GM19397 (cell line): ENCODE results near the gene ZSCAN12.

ENCODE experiments used
- ATAC-seq: cut with Tn5 transposase; IDR thresholded peaks from one replicate; pipeline ENCODE4 v1.9.1; 2021; ENCODE audit warnings: mild to moderate bottlenecking, moderate library complexity; ENCODE audit not compliant: unreplicated experiment

Gene ZSCAN12

DNA sequence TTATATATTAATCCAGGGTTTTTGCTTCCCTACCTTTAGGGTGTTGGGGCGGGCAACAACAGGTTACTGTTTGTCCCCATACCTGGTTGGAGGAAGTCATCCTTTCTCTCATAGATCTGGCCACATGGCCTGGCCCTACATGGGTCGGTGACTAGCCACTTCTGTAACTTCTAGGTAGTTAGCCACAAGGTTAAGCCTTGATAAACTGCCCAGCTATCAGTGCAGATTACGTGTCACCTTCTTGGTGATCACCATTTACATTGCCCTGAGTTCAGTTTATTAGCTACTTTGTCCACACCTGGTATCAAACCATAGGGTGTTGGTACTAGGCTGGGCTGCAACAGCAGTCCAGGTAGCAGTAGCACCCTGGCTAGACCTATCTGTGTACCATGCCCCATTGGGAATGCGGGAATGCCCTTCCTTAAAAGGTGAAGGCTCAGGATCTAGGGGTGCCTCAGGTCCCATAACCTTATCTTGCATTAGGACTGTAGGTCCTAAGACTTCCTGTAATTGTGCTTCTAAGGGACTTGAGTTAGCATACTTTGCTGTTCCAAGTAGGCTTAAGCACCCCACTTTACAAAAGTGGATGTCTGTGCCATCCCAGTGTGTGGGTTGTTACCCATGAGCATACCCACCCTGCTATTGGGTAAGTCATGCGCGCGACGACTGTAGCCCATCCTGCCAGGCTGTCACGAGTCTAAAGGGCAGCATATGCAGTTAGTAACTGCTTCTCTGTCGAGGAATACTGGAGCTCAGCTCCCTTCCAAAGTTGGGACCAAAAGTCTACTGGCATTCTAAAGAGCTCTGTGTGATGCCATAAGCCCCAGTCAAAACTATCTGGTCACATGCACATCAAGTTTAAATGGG is 44.6 kb downstream of the ZSCAN12 start:
- ATAC-seq: no peak

DNA sequence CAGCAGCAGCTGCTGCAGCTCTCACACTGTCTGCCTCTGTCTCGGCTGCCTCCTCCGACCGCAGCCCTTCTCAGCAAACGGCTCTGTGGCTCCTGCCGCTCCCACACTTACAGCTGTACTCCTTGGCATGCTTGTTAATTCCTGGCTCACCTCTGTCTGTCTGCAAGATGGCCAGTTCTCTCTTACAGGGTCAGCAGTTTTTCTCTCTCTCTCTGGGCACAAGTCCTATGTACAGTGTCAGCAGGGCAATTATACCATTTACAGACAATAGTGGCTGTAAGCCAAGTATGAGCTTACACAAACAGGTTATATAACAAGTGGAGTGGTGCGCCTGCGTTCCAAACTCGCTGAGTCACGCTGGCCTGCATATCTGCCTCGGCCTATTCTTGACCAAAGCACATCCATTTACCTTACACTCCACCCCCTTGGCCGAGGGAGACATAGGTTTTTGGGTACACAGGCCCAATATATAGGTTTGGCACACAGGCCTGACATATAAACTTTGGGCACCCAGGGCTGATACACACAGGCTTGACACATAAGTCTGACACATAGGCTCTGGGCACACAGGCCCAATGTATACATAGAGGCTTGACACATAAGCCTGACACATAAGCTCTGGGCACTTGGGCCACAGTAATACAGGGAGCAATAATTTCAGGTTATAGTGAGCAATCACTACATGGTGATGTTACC is 45.4 kb downstream of the ZSCAN12 start:
- ATAC-seq: no peak

- no peak for ATAC-seq
Observed at GRCh38 chr6:28353356-28353755, 46.2 kb downstream of the ZSCAN12 start.

DNA sequence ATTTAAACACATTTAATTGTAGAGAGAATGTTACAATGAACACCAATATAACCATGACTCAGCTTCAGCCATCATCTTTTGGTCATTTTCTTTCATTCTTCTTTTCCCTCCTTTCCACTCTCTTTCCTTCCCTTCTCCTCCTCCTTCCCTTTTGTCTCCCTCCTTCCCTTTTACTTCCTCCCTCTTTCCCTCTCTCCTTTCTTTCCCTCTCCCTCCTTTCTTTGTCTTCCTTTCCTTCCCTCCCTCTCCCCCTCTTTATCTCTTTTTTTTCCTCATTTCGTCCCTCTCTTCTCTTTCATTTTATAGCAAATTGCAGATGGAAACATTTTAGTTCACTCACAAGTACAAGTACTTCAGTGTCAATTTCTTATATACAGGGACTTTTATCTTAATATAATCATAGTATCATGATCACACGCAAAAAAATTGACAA is 48.0 kb downstream of the ZSCAN12 start:
- ATAC-seq: no peak

DNA sequence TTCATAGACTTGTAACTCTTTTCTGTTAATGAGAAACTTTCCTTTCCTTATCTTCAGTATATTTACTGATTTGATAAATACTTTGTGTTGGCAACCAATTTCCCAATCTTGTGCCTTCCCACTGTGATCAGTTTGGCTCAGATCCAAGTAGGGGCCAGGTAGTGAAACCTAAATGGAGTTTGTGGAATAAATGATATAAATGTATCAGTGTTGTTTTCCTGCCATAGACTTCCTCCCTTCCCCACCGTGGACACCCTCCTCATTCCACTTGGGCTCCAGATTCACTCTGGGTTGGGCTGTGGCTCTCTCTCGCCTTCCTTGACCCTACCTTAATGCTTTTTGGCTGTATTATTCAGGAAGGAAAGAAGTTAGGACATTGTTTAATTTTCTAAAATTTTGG is 48.5 kb downstream of the ZSCAN12 start:
- ATAC-seq: no peak

DNA sequence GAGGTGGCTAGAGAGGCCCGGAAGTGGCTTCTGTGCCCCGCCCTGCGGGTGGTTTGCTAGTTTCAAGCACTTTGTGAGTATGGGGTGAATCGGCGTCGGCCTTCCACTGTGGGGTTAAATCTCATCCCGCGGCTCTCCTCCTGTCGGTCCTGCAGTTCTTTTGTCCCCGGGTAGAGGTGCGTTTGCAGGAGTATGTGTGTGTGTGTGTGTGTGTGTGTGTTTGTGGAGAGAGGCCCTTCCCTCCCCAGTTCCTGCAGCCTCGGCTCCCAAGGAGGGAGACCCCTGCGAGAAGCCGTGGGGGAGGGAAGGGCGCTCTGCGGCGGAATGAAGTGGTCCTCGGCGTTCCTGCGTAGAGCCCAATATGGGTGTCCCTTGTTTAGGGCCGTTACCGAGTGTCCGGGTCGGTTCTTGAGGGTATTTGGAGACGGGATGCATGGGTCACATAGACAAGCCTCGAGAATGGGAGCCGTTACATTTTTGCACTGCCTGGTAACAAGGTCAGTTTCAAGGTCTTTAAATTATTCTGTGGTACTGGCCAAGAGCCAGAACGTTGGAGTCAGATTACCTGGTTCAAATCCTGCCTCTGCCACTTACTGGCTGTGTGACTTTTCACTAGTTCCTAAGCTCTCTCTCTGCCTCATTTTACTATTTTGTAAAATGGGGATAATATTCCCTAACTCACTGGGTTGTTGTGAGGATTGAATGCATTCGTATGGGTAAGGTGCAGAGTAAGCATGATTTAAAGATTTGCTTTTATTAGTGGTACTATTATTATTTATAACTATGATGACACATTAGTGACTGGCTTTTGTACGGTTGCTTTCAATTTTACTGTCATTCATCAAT is 49.4 kb downstream of the ZSCAN12 start, which contains the start of gene ZKSCAN3:
Gene ZKSCAN3 (plus strand): TSS at position 56 of the 846 bp plus-strand sequence. CDS start 9,640 bp downstream, outside the sequence.
- ATAC-seq: peak; percentile 91

DNA sequence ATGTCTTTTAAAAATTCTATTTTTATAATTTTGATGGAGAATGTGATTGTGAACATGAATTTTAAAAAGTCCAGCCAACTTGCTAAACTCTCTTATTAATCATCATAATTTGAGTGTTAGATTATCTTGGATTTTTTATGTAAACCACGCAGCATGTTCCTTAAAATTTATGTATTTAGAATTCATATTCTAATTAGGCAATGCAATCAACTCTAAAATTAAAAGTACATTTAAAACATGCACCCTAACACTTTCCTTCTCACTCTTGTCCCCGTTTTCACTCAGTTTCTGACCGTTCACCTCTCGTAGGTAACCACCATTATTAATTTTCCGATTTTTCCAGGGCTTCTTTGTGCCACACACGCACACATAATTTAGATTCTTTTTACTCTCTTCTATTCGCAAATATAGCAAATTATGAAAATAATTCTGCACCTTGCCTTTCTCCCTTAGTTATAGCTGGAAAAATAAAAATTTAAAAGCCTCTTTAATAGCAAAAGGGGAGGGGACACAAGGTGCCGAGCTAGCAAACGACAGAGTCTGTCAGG is 50.1 kb downstream of the ZSCAN12 start:
- no peak for ATAC-seq

GRCh38 chr6:28347119-28347518 is 52.4 kb downstream of the ZSCAN12 start:
- no peak for ATAC-seq

DNA sequence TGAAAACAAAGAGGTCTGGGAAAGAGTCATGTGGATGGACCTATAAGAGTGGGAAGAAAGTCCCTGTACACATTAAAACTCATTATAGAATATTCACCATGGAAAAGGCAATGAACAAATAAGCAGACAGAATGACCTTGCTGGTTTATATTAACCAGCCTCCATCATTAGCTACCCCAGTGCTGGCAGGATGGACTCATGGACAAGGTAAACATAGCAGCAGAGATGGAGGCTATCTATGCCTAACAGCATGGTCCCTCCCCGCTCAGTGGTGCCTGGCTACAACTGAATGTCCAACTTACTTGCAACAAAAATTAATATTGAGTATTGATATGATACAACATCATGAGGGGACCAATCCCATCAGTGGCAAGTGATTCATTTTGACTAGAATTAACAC is 54.3 kb downstream of the ZSCAN12 start:
- ATAC-seq: no peak

DNA sequence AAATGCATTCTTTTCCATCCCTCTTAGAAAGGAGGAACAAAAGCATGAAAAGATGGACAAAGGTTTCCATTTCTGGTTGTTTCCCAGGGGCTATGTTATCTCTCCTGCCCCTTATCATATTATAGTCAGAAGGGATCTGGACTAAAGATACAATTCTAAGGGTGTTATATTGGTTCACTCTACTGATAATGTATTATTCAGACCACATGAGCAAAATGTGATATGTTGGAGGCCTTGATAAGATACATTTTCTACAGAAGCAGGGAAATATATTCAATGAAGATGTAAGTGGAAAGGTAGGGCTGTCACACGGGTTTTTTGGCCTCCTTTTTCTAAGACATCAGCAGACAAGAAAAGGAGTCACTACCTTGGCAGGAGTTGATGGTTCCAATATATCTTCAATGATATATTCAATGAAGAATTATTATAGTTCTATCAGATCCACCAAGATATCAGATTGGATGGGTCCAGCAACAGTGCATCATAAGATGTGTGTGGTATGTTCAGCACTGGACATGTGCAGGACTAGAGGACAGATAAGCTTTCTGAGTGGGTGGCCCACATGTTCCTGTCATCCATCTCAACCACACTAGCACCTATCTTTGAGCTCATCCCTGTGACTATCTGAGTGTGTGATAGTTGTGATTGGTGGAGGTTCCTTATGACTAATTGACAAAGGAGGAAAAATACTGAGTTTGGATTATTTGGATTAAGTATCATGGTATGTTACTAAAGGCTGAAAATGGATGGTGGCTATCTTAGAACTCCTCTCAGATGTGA is 55.5 kb downstream of the ZSCAN12 start:
- no peak for ATAC-seq

DNA sequence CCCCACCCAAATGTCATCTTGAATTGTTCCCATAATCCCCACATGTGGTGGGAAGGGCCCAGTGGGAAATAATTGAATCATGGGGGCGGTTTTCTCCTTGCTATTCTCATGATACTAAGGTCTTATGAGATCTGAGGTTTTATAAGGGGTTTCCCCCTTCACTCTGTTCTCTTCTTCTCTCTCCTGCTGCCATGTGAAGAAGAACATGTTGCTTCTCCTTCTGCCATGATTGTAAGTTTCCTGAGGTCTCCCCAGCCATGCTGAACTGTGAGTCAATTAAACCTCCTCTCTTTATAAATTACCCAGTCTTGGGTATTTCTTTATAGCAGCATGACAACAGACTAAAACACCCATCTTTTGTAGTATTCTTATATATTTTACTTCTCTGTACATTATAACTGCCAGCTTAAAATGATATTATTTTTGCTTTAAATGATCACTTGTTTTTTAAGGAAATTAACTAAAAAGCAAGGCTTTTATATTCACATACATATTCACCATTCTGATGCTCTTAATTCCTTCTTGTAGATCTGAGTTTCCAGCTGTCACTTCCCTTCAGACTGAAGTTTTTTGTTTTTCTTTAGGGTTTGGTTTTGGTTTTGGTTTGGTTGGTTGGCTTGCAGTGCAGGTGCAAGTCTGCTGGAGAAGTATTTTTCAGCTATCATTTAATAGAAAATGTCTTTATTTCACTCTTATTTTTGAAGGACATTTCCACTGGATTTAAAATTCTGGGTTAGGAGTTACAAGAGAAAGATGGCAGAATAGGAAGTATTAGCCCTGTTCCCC is 59.0 kb downstream of the ZSCAN12 start:
- no peak for ATAC-seq

DNA sequence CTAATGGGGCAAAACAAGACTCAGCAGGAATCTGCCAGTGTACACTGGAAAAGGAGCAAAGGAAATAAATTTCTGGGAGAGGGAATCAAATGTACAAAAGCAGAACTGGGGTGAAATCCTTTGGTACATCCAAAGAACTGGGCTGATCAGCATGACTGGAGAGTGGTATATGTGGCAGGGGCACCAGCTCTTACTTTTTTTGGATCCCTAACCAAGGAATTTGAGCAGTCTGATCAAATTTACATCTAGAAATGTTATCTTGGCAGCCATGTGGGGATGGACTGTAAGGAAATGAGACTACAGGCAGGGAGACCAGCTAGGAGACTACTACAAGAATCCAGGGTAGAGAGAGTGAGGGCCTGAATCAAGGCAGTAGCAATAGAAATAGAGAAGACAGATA is 62.4 kb downstream of the ZSCAN12 start:
- no peak for ATAC-seq

GRCh38 chr6:28336284-28337120 is 63.0 kb downstream of the ZSCAN12 start:
- ATAC-seq: no peak

- ATAC-seq: peak; percentile 83
Observed at GRCh38 chr6:28335564-28336283, 63.8 kb downstream of the ZSCAN12 start, which contains the start of gene ZSCAN31. Gene ZSCAN31 (minus strand): TSS chr6:28336148. CDS start chr6:28329683, 6,465 bp downstream.

DNA sequence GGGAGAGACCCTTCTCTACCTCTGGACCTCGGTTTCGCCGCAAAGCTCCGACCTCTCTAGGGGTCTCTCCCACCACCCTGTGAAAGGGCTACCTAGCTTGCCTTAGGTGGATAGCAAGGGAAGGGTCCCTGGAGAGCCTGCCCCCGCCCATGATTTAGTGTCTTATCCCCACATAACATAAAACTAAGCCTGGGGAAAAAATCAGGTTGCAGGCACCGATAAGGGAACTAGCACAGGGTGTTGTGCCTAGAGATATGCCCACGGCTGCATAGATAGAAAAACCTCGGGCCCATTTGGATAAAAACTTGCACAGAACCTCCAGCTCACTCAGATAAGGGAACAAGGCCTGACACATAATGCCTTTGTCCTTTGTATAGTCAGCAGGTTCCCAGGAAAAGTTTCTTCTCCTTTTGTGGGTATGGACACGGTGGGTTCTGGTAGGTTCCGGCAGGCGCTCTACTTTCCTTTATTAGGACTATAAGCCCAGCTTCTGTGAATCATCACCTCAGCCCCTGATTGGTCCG is 64.4 kb downstream of the ZSCAN12 start:
- ATAC-seq: no peak

- ATAC-seq: no peak
Observed at GRCh38 chr6:28334286-28335039, 65.1 kb downstream of the ZSCAN12 start.

DNA sequence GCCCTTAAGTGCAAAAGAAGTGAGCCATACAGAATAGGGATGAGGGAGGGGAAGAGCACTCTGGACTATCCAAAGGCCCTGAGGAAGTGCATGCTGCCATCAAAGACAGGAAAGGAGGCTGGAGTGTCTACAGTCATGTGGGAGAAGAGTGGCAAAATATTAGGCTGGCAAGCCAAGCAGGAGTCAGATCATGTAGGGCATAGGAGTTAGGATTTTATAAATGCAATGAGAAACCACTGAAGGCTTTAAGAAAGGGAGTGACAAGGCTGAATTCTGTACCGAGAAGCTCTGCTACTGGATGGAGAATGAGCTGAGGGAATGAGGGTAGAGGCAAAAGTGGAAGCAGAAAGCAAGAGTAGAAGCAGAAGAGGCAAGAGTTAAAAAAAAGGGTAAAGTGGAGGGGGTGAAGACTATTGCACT is 65.9 kb downstream of the ZSCAN12 start:
- ATAC-seq: no peak
